Tongue (tissue), 2 donors: ENCODE results near the gene NKIRAS1. TPM values are rescaled to one million over a fixed set of nuclear protein-coding genes. Genes with fewer than 3 reads are reported as not detected.
"Not testable (repeated sequence)": the region's sequence is repeated elsewhere in the genome, so short reads cannot be mapped to it uniquely, and the experiment has no call there.

Source experiments
- DNase-seq: peaks from one replicate; pipeline ENCODE4 v3.0.0-alpha.2; 2015
- total RNA-seq: library from RNA; depleted of rRNA; stranded (reverse); fragments of >200 nt; gene quantifications from one replicate; pipeline ENCODE4 v1.2.3, GENCODE V29; 2014

Gene NKIRAS1
- total RNA-seq, 1 donor from 2014 or later = 26.9 TPM

DNA sequence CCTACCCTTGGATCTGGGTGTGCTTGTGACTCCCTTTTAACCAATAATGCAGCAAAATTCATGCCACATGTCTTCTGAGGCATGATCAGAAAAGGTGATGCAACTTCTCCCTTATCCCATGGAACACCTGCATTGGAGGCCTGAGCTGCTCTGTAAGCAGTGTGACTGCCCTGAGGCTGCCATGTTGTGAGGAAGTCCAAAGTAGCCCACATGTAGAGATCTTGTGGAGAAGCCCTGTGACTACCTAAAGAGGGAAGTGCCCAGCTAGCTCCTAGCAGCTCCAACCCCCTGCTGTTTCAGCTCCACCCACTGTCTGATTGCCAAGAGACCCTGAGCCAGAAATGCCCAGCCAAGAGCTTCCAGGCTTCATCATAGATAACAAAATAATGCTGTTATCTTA is 21.9 kb upstream of the NKIRAS1 start:
- no peak for DNase-seq

- no peak for DNase-seq
Measured at GRCh38 chr3:23937296-23937695, 20.5 kb upstream of the NKIRAS1 start.

DNA sequence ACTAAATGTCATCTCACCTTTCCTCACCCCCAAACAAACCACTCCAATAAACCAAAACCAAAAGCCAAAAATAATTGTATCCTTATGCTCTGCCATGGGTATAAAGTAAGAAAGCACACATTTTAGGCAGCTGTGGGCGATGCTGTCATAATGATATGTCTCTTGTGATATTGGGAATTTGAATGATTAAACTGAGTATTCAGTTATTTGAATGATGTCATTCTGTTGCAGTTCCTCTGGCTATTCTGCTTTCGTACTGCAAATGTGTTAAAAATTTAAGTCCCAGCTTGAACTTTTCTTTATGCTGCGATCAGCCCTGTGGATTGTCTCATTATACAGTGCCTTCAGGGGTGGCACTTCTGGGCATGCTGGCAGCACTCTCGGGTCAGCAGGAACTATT is 17.5 kb upstream of the NKIRAS1 start:
- no peak for DNase-seq

- DNase-seq = no peak
Measured at GRCh38 chr3:23932571-23932970, 15.8 kb upstream of the NKIRAS1 start.

- DNase-seq = no peak
Measured at GRCh38 chr3:23931597-23931996, 14.8 kb upstream of the NKIRAS1 start.

DNA sequence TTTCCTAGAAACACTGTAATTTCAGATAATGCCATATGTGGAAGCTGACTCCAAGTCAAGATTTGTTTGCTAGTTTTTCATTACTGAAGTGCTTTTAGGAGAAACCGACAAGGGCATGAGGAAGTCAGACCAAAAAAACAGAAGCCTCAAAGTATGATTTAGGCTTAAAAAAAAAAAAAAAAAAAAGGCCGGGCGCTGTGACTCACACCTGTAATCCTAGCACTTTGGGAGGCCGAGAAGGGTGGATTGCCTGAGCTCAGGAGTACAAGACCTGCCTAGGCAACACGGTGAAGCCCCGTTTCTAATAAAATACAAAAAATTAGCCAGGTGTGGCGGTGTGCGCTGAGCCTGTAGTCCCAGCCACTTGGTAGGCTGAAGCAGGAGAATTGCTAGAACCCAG is 11.7 kb upstream of the NKIRAS1 start:
- DNase-seq = no peak

DNA sequence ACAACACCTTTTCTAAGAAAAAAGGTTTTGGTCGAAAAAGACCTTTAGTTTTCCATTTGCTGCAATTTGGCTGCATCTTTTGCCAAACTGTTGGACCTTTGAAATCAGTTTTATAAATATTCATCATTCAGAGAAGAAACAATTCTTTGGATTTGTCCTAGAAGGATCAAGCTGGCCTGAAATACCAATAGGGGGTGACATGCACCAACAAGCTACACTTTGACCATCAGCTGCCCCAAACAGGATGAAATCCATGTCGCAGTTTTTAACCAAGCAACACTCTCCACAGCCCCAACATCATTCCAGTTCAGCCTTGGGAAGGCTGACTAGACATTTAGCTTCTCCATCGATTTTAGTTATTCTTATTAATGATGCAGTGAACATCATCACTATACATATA is 9.9 kb upstream of the NKIRAS1 start:
- DNase-seq = no peak

- no peak for DNase-seq
Measured at GRCh38 chr3:23926246-23926645, 9.5 kb upstream of the NKIRAS1 start.

GRCh38 chr3:23923786-23924185 is 7.0 kb upstream of the NKIRAS1 start:
- peak; percentile 48 for DNase-seq

- no peak for DNase-seq
Measured at GRCh38 chr3:23921052-23921511, 4.3 kb upstream of the NKIRAS1 start.

- DNase-seq = no peak
Measured at GRCh38 chr3:23920151-23920655, 3.4 kb upstream of the NKIRAS1 start.

- no peak for DNase-seq
Measured at GRCh38 chr3:23919628-23920027, 2.8 kb upstream of the NKIRAS1 start.

- not testable (repeated sequence) for DNase-seq
Measured at GRCh38 chr3:23918331-23918730, 1.5 kb upstream of the NKIRAS1 start.

DNA sequence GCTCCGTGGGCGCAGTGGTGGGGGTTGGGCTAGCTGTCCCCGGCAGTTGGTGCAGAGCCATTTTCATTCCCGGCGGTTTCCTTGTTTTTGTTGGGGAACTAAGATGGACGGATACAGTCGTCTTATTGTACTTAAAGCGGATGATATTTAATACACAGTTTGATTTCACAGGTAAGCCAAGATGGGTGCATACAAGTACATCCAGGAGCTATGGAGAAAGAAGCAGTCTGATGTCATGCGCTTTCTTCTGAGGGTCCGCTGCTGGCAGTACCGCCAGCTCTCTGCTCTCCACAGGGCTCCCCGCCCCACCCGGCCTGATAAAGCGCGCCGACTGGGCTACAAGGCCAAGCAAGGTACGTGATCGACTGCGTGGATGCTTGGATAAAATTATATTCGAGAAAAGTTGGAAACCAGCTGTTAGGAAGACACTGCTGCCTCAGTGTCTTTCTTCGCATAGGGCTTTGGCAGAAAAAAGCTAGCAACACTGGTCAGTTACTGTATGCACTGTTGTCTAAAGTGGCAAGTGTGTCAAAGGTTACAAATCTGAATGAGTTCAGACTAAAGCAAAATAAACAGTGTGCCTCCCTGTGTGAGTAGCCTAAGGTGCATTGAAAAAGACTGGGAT is 1.0 kb upstream of the NKIRAS1 start:
- DNase-seq = peak; percentile 79

GRCh38 chr3:23916152-23916885 is 471 bp downstream of the NKIRAS1 start:
- DNase-seq = no peak

GRCh38 chr3:23915537-23916108 is 1.2 kb downstream of the NKIRAS1 start:
- DNase-seq = peak; percentile 33

GRCh38 chr3:23913873-23914743 is 2.7 kb downstream of the NKIRAS1 start:
- DNase-seq = no peak

GRCh38 chr3:23913182-23913581 is 3.6 kb downstream of the NKIRAS1 start:
- DNase-seq = no peak

DNA sequence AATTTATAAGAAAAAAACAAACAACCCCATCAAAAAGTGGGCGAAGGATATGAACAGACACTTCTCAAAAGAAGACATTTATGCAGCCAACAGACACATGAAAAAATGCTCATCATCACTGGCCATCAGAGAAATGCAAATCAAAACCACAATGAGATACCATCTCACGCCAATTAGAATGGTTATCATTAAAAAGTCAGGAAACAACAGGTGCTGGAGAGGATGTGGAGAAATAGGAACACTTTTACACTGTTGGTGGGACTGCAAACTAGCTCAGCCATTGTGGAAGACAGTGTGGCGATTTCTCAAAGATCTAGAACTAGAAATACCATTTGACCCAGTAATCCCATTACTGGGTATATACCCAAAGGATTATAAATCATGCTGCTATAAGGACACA is 4.5 kb downstream of the NKIRAS1 start:
- DNase-seq = not testable (repeated sequence)

DNA sequence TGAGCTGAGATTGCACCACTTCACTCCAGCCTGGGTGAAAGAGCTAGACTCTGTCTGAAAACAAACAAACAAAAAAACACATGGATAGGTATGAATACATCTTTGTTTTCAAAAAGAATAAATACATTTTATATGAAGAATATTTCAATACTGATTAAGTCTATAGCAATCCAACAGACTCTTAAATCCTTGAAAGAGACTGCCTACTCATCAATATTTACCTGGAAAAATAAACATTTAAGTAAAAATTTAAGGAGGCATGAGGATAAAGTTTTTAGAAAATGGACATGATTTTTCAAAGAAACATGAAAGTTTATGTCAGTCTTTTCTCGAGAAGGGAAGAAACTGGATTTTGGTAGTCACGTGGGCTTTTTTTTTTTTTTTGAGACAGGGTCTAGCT is 5.4 kb downstream of the NKIRAS1 start:
- DNase-seq = no peak

DNA sequence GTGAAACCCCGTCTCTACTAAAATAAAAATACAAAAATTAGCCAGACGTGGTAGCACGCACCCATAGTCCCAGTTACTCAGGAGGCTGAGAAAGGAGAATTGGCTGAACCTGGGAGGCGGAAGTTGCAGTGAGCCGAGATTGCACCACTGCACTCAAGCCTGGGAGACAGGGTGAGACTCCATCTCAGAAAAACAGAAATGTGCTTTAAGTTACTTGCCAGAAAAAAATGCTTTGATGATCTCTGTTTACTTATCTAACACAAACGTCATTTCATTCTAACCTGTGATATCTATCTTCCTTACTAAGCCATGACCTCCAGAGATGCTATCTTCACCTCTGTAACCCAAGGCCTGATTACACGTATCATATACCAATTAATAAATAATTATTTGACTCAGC is 7.4 kb downstream of the NKIRAS1 start:
- DNase-seq = no peak

- DNase-seq = no peak
Measured at GRCh38 chr3:23904545-23904944, 12.2 kb downstream of the NKIRAS1 start.
